Stimulated activated CD4-positive, alpha-beta T cell treated with anti-CD3 and anti-CD28 coated beads, Interleukin-12 subunit alpha, Interleukin-12 subunit beta, amount 100 ng/mL, for 24 hours (primary cell): ENCODE data around the gene ADORA1.

ENCODE experiments used
- DNase-seq, 2 experiments: peaks; one replicate each; pipeline ENCODE4 v3.0.0-alpha.2; 2020; ENCODE audit warnings: low read depth in 2 of 2

The ADORA1 gene

GRCh38 chr1:203186446-203187303, 59.1 kb downstream of the ADORA1 start, which contains the start of gene CHI3L1:
CHI3L1 (minus strand) TSS chr1:203186704; CDS start chr1:203186623, 81 bp downstream.
- no peak for DNase-seq

DNA sequence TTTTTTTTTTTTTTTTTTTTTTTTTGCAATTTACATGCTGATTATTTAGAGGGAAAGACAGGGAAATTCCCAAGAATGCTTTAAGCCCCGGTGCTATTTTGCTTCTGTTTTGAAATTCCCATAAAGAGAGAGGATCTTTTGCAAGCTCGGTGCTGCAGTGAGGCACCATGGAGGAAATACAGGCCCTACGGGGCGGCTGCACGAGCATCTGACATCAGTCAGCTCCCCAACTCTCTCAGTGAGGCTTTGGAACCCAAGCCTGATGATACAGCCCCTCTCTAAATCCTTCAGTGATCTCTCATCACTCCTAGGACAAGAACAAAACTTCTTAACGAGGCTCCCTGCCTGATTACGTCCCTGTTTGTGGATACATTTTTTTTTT, 59.8 kb downstream of the ADORA1 start:
- no peak for DNase-seq

- no peak for DNase-seq
These were observed 60.3 kb downstream of the ADORA1 start for GRCh38 chr1:203187689-203188264.

- no peak for DNase-seq
These were observed 61.2 kb downstream of the ADORA1 start for GRCh38 chr1:203188686-203189232.

DNA sequence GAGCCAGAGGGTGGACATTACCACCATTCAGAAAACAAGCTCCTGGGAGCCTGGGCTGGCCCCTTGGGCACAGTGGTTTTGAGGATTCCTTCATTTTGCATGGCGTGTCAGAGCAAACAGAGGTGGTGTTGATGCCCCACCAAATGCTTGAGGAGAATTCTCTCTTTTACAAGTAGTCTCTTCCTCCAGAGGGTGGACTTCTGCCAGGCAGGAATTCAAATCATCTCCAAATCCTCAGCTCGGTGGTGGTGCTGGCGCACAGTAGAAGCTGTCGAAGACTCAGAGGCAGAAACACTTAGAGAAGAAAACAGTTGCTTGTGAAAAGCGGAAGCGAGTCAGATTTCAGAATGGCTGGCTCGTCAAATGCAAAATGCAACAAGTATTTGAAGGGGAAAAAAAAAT, 62.4 kb downstream of the ADORA1 start:
- DNase-seq, result no peak

- DNase-seq, result no peak
These were observed 63.4 kb downstream of the ADORA1 start for GRCh38 chr1:203190949-203191348.

- no peak for DNase-seq
These were observed 68.8 kb downstream of the ADORA1 start for GRCh38 chr1:203196371-203196770.

DNA sequence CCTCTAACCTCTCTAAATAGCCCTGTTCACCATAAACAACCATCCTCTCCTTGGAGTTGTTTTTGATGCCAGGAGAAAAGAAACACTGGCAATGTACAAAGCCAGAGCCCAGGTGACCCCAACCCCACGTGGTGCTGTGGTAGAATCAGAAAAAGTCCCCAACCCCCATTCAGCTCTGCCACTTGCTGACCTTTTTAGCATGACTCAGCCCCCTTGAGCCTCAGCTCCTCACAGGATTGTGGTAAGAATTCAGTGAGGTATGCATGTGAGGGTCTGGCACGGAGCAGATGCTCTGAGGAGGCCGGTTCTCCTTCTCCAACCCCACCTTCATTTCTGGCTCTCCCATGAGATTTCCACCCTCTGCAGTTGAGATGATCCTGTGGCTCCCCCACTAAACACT, 70.1 kb downstream of the ADORA1 start:
- DNase-seq, result no peak

DNA sequence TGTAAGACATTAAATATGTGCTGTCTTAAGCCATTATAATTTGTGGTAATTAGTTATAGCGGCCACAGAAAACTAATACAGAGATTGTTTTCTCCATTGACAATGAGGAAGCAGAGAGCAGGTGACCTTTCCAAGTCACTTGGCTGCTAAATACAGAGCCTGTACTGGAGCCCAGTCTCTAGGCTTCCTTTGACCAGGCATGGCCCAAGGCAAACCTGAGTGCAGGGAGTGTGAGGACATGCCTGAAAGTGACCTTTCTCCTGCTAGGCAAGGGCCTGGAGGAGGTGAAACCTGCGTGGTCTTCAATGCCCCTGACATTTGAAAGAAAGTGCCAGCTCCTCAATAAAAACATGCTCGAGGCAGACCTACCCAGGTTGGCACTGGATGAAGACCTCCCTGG, 71.5 kb downstream of the ADORA1 start:
- no peak for DNase-seq

DNA sequence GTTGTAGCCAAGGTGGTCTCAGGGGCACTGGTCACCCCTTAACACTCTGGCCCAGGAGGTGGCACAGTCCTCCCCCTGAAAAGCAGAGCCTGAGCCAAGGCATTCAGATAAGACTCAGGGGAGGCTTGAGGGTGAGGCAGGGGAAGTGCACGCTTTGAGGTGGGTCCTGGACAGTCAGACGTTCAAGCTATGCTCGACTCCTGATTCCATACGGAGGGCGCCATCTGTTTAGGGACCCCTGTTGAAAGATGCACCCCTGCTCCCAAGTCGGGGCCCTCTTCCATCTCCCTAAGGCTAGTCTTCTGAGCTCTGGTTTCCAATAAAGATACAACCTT, 71.9 kb downstream of the ADORA1 start:
- DNase-seq, result no peak

- no peak for DNase-seq
These were observed 72.5 kb downstream of the ADORA1 start for GRCh38 chr1:203199816-203200571.

- DNase-seq, result no peak
These were observed 73.4 kb downstream of the ADORA1 start for GRCh38 chr1:203200916-203201315.

DNA sequence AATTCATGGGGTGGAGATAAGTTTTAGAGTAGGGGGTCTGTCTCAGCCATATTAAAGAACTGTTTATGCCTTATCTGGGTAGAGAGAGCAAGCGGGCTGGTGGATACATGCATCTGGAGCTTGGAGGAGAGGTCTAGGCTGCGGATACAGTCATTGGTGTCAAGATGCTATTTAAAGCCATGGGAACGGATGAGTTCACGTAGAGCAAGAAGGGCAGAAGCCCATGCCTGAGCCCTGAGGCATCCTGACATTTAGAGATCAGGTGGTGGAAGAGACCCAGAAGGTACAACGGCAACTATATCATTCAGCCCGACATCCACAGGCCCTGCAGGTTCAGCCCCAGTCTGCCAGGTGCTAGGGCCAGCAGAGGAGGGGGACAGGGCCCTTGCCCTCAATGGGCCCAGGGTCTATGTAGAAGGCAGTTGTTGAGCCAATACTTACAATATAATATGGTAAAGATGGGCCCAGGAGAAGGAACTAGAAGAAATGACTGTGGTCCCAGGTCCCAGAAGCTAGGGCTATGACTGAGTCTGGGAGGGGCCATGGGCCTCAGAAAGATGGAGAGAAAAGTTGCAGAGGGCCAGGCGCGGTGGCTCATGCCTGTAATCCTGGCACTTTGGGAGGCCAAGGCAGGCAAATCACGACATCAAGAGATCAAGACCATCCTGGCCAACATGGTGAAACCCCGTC, 74.1 kb downstream of the ADORA1 start:
- DNase-seq, result no peak

- DNase-seq, result no peak
These were observed 75.1 kb downstream of the ADORA1 start for GRCh38 chr1:203202431-203203245.

DNA sequence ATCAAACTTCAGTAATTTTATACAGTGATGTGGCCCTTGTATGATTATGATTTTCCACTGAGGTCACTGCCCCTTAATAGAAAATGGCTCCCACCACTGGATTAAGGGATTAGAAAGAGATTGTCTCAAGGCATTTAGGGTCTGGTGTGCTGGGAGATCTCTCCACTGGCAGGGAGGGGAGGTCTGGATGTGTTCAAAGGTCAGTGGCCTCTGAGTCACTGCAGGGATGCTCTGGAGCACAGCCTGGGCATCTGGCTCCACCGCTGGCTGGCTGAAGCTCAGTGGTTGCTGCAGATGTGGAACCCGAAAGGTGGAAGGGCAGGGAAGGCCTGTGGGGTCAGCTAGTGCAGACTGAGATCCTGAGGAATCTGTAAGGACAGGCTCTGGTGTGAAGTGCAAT, 77.2 kb downstream of the ADORA1 start:
- DNase-seq, result no peak

GRCh38 chr1:203206129-203206687, 78.7 kb downstream of the ADORA1 start:
- no peak for DNase-seq

- no peak for DNase-seq
These were observed 80.2 kb downstream of the ADORA1 start for GRCh38 chr1:203207751-203208150.

- no peak for DNase-seq
These were observed 80.7 kb downstream of the ADORA1 start for GRCh38 chr1:203208181-203208580.

DNA sequence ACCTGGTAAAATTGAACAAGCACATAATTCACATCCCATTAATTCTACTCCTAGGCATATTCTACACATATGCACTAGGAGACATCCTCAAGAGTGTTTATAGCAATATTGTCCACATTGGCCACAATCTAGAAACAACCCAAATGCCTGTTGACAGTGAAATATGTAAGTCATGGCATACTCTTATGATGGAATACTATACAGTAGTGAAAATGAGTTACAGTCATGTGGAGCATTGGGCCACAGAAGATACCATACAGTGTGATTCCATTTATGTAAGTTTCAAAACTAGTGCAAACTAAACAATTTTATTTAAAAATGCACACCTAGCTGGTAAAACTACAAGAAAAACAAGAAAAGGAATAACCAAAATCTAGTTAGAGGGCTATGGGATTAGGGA, 82.8 kb downstream of the ADORA1 start:
- DNase-seq, result no peak

DNA sequence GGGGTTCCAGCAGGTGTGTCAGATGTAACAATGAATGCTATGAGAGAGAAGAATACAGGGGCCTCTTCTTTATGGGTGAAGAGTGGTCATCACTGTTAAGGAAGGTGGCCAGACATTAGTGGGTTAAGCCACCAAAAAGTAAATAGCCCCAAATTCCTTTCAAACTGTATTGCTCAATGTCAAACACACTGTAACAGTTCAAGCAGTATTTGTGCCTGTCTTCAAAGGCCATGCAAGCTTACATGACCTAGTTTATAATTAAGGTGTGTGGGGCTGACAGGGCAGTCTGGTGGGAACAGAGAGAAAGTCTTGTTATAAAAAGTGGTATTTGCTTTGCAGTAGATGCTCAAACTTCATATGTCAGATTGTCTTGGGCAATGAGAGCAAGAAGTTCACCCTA, 83.5 kb downstream of the ADORA1 start:
- no peak for DNase-seq

- no peak for DNase-seq
These were observed 84.3 kb downstream of the ADORA1 start for GRCh38 chr1:203211812-203212211.
